HG03039 (cell line): Measurements from ENCODE around the gene OR9Q1.

Experiments
- ATAC-seq: cut with Tn5 transposase; IDR thresholded peaks from one replicate; pipeline ENCODE4 v1.9.1; 2021; ENCODE audit warnings: mild to moderate bottlenecking, moderate library complexity; ENCODE audit not compliant: unreplicated experiment

OR9Q1 gene

GRCh38 chr11:58030653-58031052 is 7.0 kb downstream of the OR9Q1 start, which contains the start of gene OR6Q1:
Gene OR6Q1, plus strand, starts transcription at chr11:58030953. Its CDS starts 0 bp downstream, at chr11:58030953.
- no peak for ATAC-seq

- ATAC-seq = no peak
Observed at GRCh38 chr11:58034471-58034870, 10.8 kb downstream of the OR9Q1 start.

DNA sequence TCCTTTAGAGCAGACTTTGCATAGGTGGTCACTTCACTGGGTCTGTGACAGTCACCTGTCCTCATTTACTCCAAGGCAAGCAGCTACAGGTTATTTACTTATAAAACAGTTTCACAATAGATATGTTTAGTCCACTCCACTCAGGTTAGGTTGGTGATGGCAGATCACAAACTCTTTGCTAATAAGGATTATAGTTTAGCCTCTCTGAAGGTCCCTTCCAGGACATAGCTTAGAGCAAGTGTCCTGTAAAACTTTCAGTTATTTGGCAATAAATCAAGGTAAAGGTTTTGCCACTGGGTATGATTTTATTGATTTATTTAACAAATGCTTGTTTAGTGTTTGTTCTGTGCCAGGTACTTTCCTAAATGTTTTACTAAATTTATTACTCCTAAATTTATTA is 15.9 kb downstream of the OR9Q1 start:
- no peak for ATAC-seq

DNA sequence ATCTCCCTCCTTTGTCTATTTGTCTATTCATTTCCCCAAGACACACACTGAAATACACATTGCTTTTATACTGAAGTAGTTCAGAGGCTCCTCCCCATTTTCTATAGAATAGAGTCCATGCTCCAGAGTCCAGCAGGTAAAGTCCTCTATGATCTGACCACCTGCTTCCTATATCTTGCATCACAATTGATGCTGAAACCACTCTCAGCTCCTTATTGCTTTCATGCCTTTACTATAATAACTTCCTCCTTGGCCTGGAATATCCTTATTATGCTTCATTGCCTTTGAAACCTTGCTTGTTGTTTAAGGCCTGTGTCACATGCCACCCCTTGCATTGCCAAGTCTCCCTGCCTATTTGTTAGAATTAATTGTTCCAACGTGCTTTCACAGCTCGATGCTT is 19.7 kb downstream of the OR9Q1 start:
- no peak for ATAC-seq

GRCh38 chr11:58046231-58046630 is 22.6 kb downstream of the OR9Q1 start:
- no peak for ATAC-seq

DNA sequence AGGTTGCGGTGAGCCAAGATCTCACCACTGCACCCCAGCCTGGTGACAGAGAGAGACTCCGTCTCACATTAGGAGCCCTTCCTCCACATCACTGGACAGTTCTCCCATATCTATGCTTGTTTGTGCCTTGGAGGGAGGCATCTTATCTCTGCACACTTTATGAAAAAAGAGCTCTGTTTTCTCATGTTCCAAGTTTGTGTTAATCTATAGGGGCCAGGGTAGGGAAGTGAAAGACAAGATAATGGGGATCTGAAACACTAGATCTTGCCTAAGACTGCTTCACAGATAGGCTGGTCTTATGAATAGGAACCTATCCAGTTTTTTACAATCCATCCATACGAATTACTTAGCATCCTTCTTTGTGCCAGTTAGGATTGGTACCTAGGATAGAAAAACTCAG is 24.1 kb downstream of the OR9Q1 start:
- no peak for ATAC-seq

- no peak for ATAC-seq
Observed at GRCh38 chr11:58055806-58056401, 32.2 kb downstream of the OR9Q1 start.

GRCh38 chr11:58057481-58057880 is 33.8 kb downstream of the OR9Q1 start:
- ATAC-seq = no peak

- ATAC-seq = no peak
Observed at GRCh38 chr11:58058276-58059006, 34.8 kb downstream of the OR9Q1 start.

DNA sequence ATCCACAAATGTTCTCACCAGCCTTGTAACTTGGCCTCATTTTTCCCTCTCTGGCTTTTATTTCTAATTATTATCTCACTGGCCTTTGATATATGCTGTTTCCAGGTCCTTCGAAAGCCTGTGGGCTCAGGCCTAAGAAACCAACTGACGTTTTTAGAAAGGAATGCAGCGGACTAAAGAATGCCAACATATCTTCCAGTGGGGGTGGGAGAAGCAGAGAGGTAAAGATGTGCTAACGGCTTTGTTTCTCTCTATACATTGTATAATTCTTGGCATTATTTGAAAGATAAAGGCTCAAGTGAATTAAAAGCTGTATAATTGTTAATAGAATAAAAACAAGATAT is 35.3 kb downstream of the OR9Q1 start:
- ATAC-seq = no peak

DNA sequence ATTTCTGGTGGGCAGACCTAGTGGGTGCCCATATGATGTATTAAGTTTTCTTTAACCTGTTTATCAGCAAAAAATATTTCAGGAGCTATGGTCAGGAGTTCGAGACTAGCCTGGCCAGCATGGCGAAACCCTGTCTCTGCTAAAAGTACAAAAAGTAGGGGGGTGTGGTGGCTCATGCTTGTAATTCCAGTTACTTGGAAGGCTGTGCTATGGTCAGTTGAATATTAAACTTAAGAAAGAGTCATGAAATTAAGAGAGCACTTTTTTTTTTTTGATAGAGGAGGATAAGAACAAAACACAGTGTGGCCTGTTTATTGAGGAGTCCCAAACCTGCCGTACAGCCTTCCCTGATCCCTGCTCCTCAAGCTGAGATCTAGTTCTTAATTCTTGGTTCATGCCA is 36.9 kb downstream of the OR9Q1 start:
- ATAC-seq = no peak

- no peak for ATAC-seq
Observed at GRCh38 chr11:58060939-58061672, 37.4 kb downstream of the OR9Q1 start.

DNA sequence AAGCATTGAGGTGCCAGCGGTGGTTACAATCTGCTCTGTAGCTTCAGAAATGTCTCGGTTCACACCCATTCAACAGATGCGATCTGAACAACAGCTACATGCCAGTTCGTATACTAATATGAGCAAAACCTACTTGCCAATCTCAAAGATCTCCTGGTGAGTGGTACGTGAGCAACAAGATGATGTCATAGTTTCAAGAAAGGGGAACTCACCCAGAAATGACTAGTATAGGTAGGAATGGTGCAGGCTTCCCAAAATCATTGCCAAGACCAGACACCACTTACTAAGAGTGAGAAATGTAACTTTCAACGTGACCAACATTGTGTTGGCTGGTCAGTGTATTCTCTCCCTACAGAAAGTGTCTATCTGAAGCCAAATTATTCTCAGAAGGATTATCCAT is 38.1 kb downstream of the OR9Q1 start:
- ATAC-seq = no peak

DNA sequence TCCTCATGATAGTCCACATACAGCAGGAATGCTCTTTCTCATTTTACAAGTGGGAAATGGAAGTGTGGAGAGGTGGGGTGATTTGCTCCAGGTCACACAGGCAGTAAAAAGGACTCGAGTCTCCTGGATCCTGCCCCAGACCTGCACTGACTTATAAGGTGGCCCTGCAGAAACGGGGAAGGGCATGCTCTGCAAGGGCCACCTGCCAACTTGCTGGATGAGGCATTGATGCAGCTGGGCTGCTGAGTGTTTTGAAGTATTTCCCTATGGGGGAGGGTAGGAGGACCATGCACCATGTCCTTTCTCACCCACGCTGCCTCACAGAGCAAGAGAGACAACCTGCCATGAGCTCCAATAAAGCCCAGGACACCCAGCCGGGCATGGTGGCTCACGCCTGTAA is 44.0 kb downstream of the OR9Q1 start:
- no peak for ATAC-seq

GRCh38 chr11:58068655-58069054 is 45.0 kb downstream of the OR9Q1 start:
- ATAC-seq = no peak

- ATAC-seq = no peak
Observed at GRCh38 chr11:58070585-58070984, 46.9 kb downstream of the OR9Q1 start.

- no peak for ATAC-seq
Observed at GRCh38 chr11:58075781-58076180, 52.1 kb downstream of the OR9Q1 start.

DNA sequence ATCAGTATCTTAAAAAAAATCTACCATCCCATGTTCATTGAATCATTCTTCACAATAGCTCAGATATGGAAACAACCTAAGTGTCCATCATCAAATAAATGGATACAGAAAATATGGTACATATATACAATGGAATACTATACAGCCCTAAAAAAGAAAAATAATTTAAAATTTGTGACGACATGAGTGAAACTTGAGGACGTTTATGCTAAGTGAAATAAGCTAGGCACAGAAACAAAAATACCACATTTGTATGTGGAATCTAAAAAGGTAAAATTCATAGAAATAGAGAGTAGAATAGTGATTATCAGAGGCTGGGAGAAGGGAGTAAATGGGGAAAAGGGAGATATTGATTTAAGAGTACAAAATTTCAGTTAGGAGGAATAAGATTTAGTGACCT is 62.8 kb downstream of the OR9Q1 start:
- no peak for ATAC-seq

DNA sequence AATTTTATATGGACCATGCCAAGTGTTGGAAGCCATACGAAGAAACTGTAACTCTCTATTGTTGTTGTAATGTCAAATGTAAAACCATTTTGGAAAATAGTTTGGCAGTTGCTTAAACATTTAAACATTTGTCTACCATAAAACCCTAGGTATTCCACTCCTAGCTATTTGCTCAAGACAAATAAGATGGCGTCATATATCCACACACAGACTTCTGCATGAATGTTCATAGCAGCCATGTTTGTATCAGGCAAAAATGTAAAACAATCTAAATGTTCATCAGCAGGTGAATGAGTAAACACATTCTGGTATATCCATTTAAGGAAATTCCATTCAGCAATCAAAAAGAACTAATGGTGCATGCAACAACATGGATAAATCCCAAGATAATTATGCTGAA is 73.8 kb downstream of the OR9Q1 start:
- no peak for ATAC-seq

GRCh38 chr11:58121096-58121495 is 97.4 kb downstream of the OR9Q1 start:
- ATAC-seq = no peak

DNA sequence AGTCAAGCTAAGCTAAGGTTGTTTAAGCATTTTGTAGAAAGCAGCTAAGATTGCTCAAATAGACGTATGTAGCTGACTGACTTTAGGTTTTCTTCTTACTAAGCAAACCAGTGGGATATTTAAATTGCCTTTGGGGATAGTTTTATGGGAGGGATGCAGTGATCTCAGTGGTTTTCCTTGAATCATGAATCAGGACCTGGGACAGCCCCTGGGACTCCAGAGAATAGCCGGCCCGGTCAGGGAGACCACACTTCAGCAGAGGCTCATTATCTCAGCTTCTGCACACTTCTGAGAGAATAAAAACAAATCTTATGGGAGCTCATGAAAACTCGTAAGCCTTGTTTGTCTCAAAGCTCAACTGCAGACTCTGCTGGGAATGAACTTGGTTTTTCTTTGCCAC is 101.8 kb downstream of the OR9Q1 start, which contains the start of gene OR9I1:
Gene OR9I1, minus strand, starts transcription at position 62 of the 400 bp plus-strand sequence. CDS start 6,086 bp downstream, outside the sequence.
- ATAC-seq = no peak

DNA sequence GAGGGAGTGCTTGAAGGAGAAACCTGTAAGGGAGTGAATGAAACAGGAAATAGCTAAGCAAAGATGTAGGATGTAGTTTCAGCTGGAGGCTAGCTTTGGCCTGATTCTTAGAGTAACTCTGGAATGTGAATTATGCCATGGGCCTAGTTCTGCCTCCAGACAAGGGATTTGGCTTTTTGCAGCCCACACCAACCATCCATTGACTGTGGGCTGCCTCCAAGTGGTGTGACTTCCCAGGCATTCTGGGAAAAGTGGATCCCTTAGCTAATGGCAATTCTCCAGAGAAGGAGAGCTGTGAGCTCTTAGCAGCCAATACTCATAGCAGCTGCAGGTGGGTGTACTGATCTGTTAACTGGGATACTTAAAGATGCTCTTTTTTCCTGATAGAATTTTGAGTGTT is 103.7 kb downstream of the OR9Q1 start:
- no peak for ATAC-seq
